Mucosa of descending colon (tissue), 3 donors: Measurements from ENCODE around the gene MRFAP1. TPM values are rescaled to one million over a fixed set of nuclear protein-coding genes. Genes with fewer than 3 reads are reported as not detected.

Experiments used
- ATAC-seq: fragments of 200-7000 bp; cut with Tn5 transposase; one replicate; pipeline ENCODE4 v1.9.1; 2020; ENCODE audit warnings: mild to moderate bottlenecking, moderate library complexity
- DNase-seq, 3 donors: peaks; one replicate each; pipeline ENCODE4 v3.0.0-alpha.2; 2020
- H3K36me3 ChIP-seq: fragments of 200-600 bp; one replicate; pipeline ENCODE4 v1.8.0; 2021; ENCODE audit warnings: low read depth, mild to moderate bottlenecking
- H3K4me1 ChIP-seq: fragments of 200-600 bp; one replicate; pipeline ENCODE4 v1.8.0; 2021; ENCODE audit warnings: low read depth, mild to moderate bottlenecking
- H3K4me3 ChIP-seq: fragments of 200-600 bp; one replicate; pipeline ENCODE4 v1.8.0; 2021; ENCODE audit warnings: mild to moderate bottlenecking
- H3K9me3 ChIP-seq: fragments of 200-600 bp; one replicate; pipeline ENCODE4 v1.8.0; 2021; ENCODE audit warnings: mild to moderate bottlenecking
- intact Hi-C, 2 donors: fragments of 100-400 bp; cut with DNase I in 1 of 2; cut with micrococcal nuclease in 1 of 2; formaldehyde crosslinking; loops; one replicate each; pipeline versions ENCODE4 v1.11.0 to v1.11.1; 2022; cut with DNase I, micrococcal nuclease
- total RNA-seq, 3 donors: library from RNA; stranded (reverse); fragmentation: NEBNext Ultra II Directional in 2 of 3; extraction: Animal tissue kit (Norgen Biotek cat#: 25700) in 2 of 3; gene quantifications; one replicate each; pipeline versions ENCODE4 v1.2.1 to v1.2.4, GENCODE V29; 2021 to 2023
- TF ChIP-seq, protein P1 (sequence below): fragments of 200-600 bp; IDR thresholded peaks from one replicate; pipeline ENCODE4 v1.8.0; 2022; ENCODE audit warnings: antibody characterized with exemption, mild to moderate bottlenecking
- donor health status: DM: no; HTN: no; CAD: no; lungs with moderate emphysema.
- donor health status: DM: no; HTN: no; CAD: no.
- donor health status: DM: no; HTN: yes; CAD: no.

Gene MRFAP1
- total RNA-seq, 3 donors from 2014 or later, result 115 to 244 (median 172) TPM

DNA sequence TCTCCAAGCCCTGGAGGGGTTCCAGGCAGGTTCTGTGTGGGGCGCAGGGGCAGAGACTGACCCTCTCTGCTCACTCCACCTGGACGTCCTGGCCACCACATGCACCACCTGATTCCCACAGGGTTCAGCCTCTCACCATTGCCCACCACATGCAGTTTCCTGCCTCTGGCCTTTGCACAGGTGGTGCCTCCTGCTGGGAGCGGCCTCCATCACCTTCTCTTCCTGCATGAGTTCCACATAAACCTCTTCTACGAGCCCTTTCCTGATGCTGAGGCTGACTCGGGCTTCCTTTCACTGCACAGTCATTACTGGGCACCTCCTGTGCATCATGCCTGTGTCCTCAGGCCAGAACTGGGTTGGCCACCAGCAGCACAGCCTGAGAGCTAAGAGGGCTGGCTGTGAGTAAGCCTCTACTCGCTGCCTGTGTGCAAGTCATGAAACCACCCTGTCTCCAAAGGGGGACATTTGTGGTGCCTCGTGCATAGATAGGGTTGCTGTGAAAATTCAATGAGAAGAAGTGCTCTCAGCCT, 45.6 kb upstream of the MRFAP1 start:
- H3K4me1 ChIP-seq, result no peaks in the 10 kb centered on the region
- TF ChIP-seq, protein P1, sequence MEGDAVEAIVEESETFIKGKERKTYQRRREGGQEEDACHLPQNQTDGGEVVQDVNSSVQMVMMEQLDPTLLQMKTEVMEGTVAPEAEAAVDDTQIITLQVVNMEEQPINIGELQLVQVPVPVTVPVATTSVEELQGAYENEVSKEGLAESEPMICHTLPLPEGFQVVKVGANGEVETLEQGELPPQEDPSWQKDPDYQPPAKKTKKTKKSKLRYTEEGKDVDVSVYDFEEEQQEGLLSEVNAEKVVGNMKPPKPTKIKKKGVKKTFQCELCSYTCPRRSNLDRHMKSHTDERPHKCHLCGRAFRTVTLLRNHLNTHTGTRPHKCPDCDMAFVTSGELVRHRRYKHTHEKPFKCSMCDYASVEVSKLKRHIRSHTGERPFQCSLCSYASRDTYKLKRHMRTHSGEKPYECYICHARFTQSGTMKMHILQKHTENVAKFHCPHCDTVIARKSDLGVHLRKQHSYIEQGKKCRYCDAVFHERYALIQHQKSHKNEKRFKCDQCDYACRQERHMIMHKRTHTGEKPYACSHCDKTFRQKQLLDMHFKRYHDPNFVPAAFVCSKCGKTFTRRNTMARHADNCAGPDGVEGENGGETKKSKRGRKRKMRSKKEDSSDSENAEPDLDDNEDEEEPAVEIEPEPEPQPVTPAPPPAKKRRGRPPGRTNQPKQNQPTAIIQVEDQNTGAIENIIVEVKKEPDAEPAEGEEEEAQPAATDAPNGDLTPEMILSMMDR, result no peak
- H3K4me3 ChIP-seq, result no peak overlapping the region
- DNase-seq (no peak), ATAC-seq (no peak)
- no peaks in the 10 kb centered on the region for H3K36me3 ChIP-seq
- intact Hi-C loops, result no loop called here
- no peaks in the 10 kb centered on the region for H3K9me3 ChIP-seq

DNA sequence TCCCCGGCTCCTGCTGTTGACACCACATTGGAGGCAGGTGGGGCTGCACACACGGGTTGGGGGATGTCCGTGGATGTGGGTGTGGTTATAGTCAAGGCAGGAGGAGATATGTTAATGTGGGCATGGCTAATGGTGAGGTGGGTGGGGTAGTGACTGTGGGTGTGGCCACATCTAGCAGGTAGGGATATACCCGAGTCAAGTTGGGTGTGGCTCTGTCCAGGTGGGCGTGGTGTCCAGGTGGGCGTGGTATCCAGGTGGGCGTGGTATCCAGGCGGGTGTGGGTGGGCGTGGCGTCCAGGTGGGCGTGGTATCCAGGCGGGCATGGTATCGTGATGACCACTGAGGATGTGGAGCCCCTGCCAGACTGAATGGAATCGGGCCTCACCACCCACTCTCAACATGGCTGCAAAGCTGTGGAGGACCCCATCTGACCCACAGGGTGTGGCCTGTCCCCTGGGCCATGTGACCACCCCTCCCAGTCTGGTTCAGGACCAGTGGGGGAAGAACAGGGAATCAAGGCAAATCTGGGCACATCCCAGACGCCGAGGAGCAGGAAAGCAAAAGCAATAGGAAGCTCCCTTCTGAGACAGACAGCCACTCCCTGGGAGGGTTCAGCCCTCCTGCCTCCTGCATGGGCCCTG, 44.5 kb upstream of the MRFAP1 start:
- no peaks in the 10 kb centered on the region for H3K9me3 ChIP-seq
- no peak overlapping the region for H3K4me3 ChIP-seq
- intact Hi-C loops, result no loop called here
- no peaks in the 10 kb centered on the region for H3K4me1 ChIP-seq
- no peaks in the 10 kb centered on the region for H3K36me3 ChIP-seq
- TF ChIP-seq, protein P1, result no peak
- DNase-seq, result peak in 1 of 3 donors; percentile 7
- peak; percentile 66 for ATAC-seq

DNA sequence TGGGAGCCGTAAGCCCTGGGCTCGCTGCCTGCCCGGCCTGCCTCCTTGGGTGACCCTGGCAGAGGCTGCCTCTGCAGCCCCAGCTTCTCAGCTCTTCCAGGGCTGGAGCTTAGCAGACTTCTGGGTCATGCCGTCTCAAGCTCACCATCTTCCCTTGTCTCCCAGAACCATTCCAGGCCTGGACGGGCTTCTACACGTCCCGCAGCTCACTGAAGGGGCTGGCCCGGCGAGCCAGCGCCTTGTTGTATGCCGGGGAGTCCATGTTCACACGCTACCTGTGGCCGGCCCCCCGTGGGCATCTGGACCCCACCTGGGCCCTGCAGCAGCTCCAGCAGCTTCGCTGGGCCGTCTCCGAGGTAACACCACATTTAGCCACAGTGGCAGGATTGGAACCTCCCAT, 43.5 kb upstream of the MRFAP1 start:
- ATAC-seq (no peak), DNase-seq (no peak)
- intact Hi-C loops, result no loop called here
- TF ChIP-seq, protein P1, result no peak
- no peaks in the 10 kb centered on the region for H3K9me3 ChIP-seq
- no peaks in the 10 kb centered on the region for H3K36me3 ChIP-seq
- no peaks in the 10 kb centered on the region for H3K4me1 ChIP-seq
- H3K4me3 ChIP-seq, result no peak overlapping the region

DNA sequence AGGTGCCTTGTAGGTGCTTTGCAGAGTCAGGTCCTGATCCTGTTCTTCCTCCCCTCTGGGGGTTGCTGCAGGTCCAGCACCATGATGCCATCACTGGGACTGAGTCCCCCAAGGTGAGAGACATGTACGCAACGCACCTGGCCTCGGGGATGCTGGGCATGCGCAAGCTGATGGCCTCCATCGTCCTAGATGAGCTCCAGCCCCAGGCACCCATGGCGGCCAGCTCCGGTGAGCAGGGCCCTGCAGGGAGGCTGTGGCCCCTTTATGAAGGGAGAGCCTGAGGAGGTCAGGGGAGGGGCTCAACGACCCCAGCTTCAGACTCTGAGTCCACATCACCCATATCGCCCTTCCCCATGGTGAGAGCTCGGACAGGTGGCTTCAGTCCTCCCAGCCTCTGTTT, 42.4 kb upstream of the MRFAP1 start:
- no peaks in the 10 kb centered on the region for H3K4me1 ChIP-seq
- intact Hi-C loops, result no loop called here
- H3K9me3 ChIP-seq, result no peaks in the 10 kb centered on the region
- ATAC-seq (no peak), DNase-seq (no peak)
- no peak overlapping the region for H3K4me3 ChIP-seq
- no peaks in the 10 kb centered on the region for H3K36me3 ChIP-seq
- TF ChIP-seq, protein P1, result no peak

DNA sequence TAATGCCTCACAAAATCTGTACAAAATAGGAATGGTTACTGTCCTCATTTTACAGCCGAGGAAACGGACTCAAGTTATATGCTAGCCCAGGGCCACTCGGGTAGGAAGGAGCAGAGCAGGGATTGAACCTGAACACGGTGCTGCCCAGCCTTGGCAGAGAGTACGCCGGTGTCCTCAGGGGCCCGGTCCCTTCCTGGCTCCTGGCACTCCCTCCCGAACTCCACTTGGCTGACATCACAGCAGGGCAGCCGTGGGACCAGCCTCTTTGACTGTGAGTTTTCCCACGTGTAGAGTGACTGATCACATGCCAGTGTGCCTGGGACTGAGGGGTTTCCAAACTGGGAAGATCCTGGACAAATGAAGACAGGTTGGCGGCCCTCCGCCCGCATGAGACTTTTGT, 41.8 kb upstream of the MRFAP1 start:
- DNase-seq (no peak), ATAC-seq (no peak)
- intact Hi-C loops, result no loop called here
- no peaks in the 10 kb centered on the region for H3K36me3 ChIP-seq
- TF ChIP-seq, protein P1, result no peak
- no peaks in the 10 kb centered on the region for H3K9me3 ChIP-seq
- no peaks in the 10 kb centered on the region for H3K4me1 ChIP-seq
- H3K4me3 ChIP-seq, result no peak overlapping the region
